Osteoblast (primary cell): ENCODE results near the gene PIP5KL1. TPM values are rescaled to one million over a fixed set of nuclear protein-coding genes. Genes with fewer than 3 reads are reported as not detected.

Source experiments
- DNase-seq: peaks from one replicate; pipeline ENCODE4 v3.0.0; 2011; ENCODE audit warnings: low spot score, mixed read lengths; ENCODE audit not compliant: insufficient read length; ENCODE audit errors: missing footprints
- H2AFZ ChIP-seq: 2 replicates; pipeline ENCODE4 v1.6.0; 2011; ENCODE audit warnings: mild to moderate bottlenecking, low read length
- H3K27ac ChIP-seq: 2 replicates; pipeline ENCODE4 v1.5.1; 2011; ENCODE audit warnings: mild to moderate bottlenecking, low read depth, low read length, moderate library complexity
- H3K27me3 ChIP-seq: 2 replicates; pipeline ENCODE4 v1.6.0; 2012; ENCODE audit warnings: mild to moderate bottlenecking, control low read depth, inconsistent platforms, low read length, moderate library complexity; ENCODE audit not compliant: insufficient read depth
- H3K36me3 ChIP-seq: 2 replicates; pipeline ENCODE4 v1.5.1; 2011; ENCODE audit warnings: mild to moderate bottlenecking, low read length, control low read depth, moderate library complexity; ENCODE audit not compliant: insufficient read depth
- H3K4me1 ChIP-seq: 2 replicates; pipeline ENCODE4 v1.5.1; 2011; ENCODE audit warnings: mild to moderate bottlenecking, low read length, control low read depth, moderate library complexity; ENCODE audit not compliant: insufficient read depth
- H3K4me2 ChIP-seq: 2 replicates; pipeline ENCODE4 v1.6.0; 2011; ENCODE audit warnings: mild to moderate bottlenecking, low read length; ENCODE audit not compliant: insufficient read depth
- H3K4me3 ChIP-seq: fragments of 200-600 bp; sonication (generic); 3 replicates; pipeline ENCODE4 v1.5.1; 2012; ENCODE audit warnings: mild to moderate bottlenecking, low read length, inconsistent platforms; ENCODE audit not compliant: insufficient read depth
- H3K79me2 ChIP-seq: 2 replicates; pipeline ENCODE4 v1.6.0; 2012; ENCODE audit warnings: mild to moderate bottlenecking, low read length, control low read depth, inconsistent platforms; ENCODE audit not compliant: insufficient read depth
- H3K9me3 ChIP-seq: 2 replicates; pipeline ENCODE4 v1.5.1; 2011; ENCODE audit warnings: low read depth, low read length, control low read depth
- H4K20me1 ChIP-seq: 2 replicates; pipeline ENCODE4 v1.6.0; 2012; ENCODE audit warnings: mild to moderate bottlenecking, low read length, control low read depth; ENCODE audit not compliant: insufficient read depth
- total RNA-seq: library from RNA; depleted of rRNA; stranded (reverse); fragments of >200 nt; gene quantifications from 2 replicates; pipeline ENCODE4 v1.2.3, GENCODE V29; 2012
- TF ChIP-seq, protein P1 (sequence below): IDR thresholded peaks from 2 replicates; pipeline ENCODE4 v1.5.1; 2011; ENCODE audit warnings: mild to moderate bottlenecking, low read depth, low read length, moderate library complexity; ENCODE audit errors: extremely low read depth

The PIP5KL1 gene
- total RNA-seq, 1 donor = 2.2 TPM

DNA sequence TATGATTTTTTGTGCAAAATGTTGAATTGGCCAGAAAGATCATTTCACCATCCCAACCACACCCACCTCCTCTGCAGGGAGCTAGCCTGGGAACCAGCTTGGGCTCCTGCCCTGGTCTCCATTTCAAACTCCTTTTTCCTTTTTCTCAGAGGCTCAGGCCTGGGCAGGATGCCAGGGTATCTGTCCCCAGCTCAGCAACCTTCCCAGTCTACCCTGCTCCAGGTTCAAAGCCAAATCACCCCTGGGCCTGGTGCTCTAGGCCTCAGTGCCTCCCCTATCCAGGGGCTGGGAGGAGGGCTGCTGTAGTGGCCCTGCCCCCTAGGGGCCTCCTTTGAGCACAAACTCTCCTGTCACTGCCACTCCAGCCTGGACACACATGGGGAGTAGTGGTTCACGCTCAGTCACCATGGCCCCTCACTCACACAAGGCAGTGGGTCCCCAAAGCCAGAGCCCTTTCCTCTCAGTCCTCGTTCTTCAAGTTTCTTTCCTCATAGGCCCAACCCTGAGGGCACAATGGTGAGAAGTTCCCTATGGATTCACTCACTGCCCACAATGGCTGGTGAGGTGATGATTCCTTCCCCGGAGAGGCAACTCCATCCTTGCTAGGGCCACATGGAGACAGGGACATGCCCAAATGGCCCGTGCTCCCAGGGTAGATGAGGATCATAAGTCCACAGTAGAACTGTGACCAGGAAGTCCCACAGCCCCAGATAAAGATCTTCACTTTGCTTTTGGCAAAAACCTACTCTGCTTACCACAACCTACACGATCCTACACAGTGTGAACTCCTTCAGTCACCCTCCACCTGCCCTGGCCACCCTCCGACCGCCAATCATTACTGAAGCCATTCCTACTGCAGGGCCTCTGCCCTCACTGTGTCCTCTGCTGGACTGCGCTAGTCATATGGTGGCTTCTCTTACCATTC lies 12.1 kb downstream of the PIP5KL1 start:
- Histone ChIP-seq H2AFZ (no peak overlapping the region), H3K4me2 (no peak overlapping the region)
- peak; percentile 82 for DNase-seq

DNA sequence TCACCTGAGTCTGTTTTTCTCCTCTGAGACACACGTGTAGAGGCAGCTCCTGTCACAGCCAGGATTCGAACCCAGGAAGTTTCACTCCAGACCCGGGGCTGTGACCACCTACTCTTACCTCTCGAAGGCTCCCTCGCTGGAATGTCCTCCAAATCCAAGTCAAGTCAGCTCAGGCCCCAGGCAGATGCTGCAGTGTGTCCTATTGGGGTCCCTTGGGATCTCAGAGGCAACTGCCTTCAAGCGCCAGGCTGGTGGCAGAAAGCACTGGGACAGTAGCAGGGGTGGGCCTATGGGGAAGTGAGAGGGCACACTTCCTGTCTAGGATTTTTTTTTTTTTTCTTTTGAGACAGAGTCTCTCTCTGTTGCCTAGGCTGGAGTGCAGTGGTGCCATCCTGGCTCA lies 13.0 kb downstream of the PIP5KL1 start:
- Histone ChIP-seq H3K36me3 (peaks cover 4% of the 10 kb centered on the region), H3K9me3 (no peaks in the 10 kb centered on the region), H3K79me2 (peaks cover 17% of the 10 kb centered on the region), H3K4me3 (no peak overlapping the region), H3K4me2 (no peak overlapping the region), H4K20me1 (no peaks in the 10 kb centered on the region), H3K27me3 (no peaks in the 10 kb centered on the region), H2AFZ (no peak overlapping the region), H3K27ac (peak overlapping the region; percentile 24), H3K4me1 (peaks cover 47% of the 10 kb centered on the region)
- TF ChIP-seq, protein P1, sequence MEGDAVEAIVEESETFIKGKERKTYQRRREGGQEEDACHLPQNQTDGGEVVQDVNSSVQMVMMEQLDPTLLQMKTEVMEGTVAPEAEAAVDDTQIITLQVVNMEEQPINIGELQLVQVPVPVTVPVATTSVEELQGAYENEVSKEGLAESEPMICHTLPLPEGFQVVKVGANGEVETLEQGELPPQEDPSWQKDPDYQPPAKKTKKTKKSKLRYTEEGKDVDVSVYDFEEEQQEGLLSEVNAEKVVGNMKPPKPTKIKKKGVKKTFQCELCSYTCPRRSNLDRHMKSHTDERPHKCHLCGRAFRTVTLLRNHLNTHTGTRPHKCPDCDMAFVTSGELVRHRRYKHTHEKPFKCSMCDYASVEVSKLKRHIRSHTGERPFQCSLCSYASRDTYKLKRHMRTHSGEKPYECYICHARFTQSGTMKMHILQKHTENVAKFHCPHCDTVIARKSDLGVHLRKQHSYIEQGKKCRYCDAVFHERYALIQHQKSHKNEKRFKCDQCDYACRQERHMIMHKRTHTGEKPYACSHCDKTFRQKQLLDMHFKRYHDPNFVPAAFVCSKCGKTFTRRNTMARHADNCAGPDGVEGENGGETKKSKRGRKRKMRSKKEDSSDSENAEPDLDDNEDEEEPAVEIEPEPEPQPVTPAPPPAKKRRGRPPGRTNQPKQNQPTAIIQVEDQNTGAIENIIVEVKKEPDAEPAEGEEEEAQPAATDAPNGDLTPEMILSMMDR = no peak
- DNase-seq = no peak

More for the DNA sequence above, 12.1 kb downstream of the PIP5KL1 start:
- Histone ChIP-seq H3K36me3 (no peaks in the 10 kb centered on the region), H3K9me3 (no peaks in the 10 kb centered on the region), H3K27me3 (no peaks in the 10 kb centered on the region), H3K79me2 (peaks cover 17% of the 10 kb centered on the region), H3K27ac (peak overlapping the region; percentile 84), H4K20me1 (no peaks in the 10 kb centered on the region), H3K4me1 (peaks cover 55% of the 10 kb centered on the region), H3K4me3 (no peak overlapping the region)
- TF ChIP-seq, protein P1 = no peak

DNA sequence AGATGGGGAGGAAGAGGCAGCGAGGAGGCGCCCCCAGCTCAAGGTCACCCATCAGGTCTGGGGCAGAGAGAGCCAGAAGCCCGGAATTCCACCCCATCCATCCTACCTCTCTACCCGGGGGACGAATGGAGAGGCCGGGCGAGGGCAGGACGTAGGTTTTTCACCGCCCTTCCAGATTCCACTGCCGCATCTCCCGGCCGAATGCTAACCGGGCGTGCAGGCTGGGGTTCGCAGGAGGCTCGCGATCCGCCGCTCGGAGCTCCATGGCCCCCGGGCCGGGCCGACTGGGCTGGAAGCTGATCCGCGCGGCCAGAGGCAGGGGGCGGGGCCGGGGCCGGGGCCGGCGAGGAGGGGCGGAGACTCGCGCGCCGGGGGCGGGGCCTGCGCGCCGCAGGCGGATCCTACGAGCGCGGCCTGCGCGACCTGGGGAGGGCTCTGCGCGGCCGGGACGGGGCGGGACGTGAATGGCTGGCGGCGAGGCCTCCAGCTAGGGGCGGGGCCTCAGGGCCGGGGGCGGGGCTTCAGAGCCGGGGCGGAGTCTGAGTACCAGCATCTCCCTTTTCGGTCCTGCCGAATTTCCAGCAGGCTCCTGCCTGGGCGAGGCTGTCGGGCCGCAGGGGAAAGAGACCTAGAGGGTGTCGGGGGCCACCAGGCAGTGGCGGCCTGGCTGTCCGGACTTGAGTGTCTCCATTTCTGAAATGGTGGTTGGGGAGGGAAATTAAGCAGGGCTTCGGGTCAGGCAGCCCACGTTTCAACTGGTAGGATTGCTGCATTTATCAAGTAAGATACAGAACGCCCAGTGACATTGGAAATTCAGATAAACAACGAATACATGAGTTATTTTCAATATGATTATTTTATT lies 13.6 kb downstream of the PIP5KL1 start, which contains the start of gene ST6GALNAC4:
ST6GALNAC4 (minus strand) TSS at position 322 of the 862 bp plus-strand sequence. CDS start 622 bp downstream, outside the sequence.
- H3K79me2 ChIP-seq = peaks cover 17% of the 10 kb centered on the region
- peak; percentile 99 for DNase-seq
- no peaks in the 10 kb centered on the region for H3K27me3 ChIP-seq
- peak within 1 kb of the TSS; percentile 89 for H3K4me3 ChIP-seq
- H3K4me2 ChIP-seq = peak within 1 kb of the TSS; percentile 89
- H2AFZ ChIP-seq = peak within 1 kb of the TSS; percentile 85
- no peaks in the 10 kb centered on the region for H3K9me3 ChIP-seq
- H4K20me1 ChIP-seq = no peaks in the 10 kb centered on the region
- peaks cover 47% of the 10 kb centered on the region for H3K4me1 ChIP-seq
- H3K27ac ChIP-seq = peak within 1 kb of the TSS; percentile 73
- peaks cover 10% of the 10 kb centered on the region for H3K36me3 ChIP-seq
- TF ChIP-seq, protein P1 = no peak
